Measurements from ENCODE around the gene APIP.

The APIP gene

GRCh38 chr11:34890089-34890488, 26.1 kb downstream of the APIP start:
- Mint-ChIP-seq H3K27me3 (ENCODE audit: low read depth) (no peaks in the 10 kb centered on the region), H3K4me3 (no peak overlapping the region), H3K36me3 (ENCODE audit: low read depth) (no peaks in the 10 kb centered on the region), H3K9me3 (no peaks in the 10 kb centered on the region), H3K4me1 (ENCODE audit: low read depth) (no peaks in the 10 kb centered on the region), H3K27ac (no peak overlapping the region)
- DNase-seq (ENCODE audit: low spot score), result no peak

- no peaks in the 10 kb centered on the region for H3K4me1 Mint-ChIP-seq (ENCODE audit: low read depth)
- no peak for DNase-seq (ENCODE audit: low spot score)
- peaks cover 1% of the 10 kb centered on the region for H3K36me3 Mint-ChIP-seq (ENCODE audit: low read depth)
- H3K9me3 Mint-ChIP-seq, result no peaks in the 10 kb centered on the region
- H3K4me3 Mint-ChIP-seq, result no peak overlapping the region
- H3K27ac Mint-ChIP-seq, result no peak overlapping the region
- H3K27me3 Mint-ChIP-seq (ENCODE audit: low read depth), result no peaks in the 10 kb centered on the region
Observed at GRCh38 chr11:34887260-34887659, 28.9 kb downstream of the APIP start.

DNA sequence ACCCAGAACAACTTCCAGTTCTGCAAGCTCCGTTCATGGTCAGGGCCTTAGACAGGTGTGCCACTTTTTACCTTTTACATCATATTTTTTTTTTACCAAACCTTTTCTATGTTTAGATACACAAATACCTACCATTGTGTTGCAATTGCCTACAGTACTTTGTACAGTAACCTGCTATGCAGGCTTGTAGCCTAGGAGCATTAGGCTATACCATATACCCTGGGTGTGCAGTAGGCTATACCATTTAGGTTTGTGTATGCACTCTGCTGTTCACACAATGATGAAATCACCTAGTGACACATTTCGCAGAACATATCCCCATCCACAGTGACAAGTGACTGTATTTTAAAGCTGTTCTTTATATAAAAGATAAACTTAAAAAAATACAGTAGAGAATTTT, 29.6 kb downstream of the APIP start:
- no peak for DNase-seq (ENCODE audit: low spot score)
- Mint-ChIP-seq H3K27ac (no peak overlapping the region), H3K27me3 (ENCODE audit: low read depth) (no peaks in the 10 kb centered on the region), H3K9me3 (no peaks in the 10 kb centered on the region), H3K36me3 (ENCODE audit: low read depth) (peaks cover 6% of the 10 kb centered on the region), H3K4me3 (no peak overlapping the region), H3K4me1 (ENCODE audit: low read depth) (no peaks in the 10 kb centered on the region)

GRCh38 chr11:34881900-34882299, 34.3 kb downstream of the APIP start:
- H3K27me3 Mint-ChIP-seq (ENCODE audit: low read depth), result no peaks in the 10 kb centered on the region
- H3K27ac Mint-ChIP-seq, result no peak overlapping the region
- H3K36me3 Mint-ChIP-seq (ENCODE audit: low read depth), result peaks cover 8% of the 10 kb centered on the region
- no peak overlapping the region for H3K4me3 Mint-ChIP-seq
- DNase-seq (ENCODE audit: low spot score), result no peak
- H3K4me1 Mint-ChIP-seq (ENCODE audit: low read depth), result no peaks in the 10 kb centered on the region
- no peaks in the 10 kb centered on the region for H3K9me3 Mint-ChIP-seq

GRCh38 chr11:34877375-34877975, 38.7 kb downstream of the APIP start:
- H3K4me3 Mint-ChIP-seq, result no peak overlapping the region
- no peaks in the 10 kb centered on the region for H3K9me3 Mint-ChIP-seq
- H3K27me3 Mint-ChIP-seq (ENCODE audit: low read depth), result no peaks in the 10 kb centered on the region
- H3K27ac Mint-ChIP-seq, result no peak overlapping the region
- peaks cover 7% of the 10 kb centered on the region for H3K36me3 Mint-ChIP-seq (ENCODE audit: low read depth)
- H3K4me1 Mint-ChIP-seq (ENCODE audit: low read depth), result no peaks in the 10 kb centered on the region
- no peak for DNase-seq (ENCODE audit: low spot score)

DNA sequence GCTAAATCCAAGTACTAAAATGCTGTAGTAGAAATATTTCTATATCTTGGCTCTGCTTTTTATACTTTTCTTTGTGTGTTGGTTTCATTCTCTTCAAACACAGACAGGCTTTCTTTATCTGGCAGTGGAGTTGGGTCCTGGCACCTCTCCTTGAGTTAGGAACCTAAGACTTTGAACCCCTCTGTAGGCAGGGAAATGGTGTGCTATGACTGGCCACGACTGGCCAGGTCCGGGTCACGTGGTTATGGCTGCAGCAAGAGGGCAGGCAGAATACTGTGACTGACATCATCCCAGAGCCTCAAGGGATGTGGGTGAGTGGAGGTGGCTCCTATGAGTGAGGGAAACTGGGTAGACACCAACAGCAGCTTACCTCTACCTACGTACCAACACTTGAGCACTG, 42.0 kb downstream of the APIP start:
- Mint-ChIP-seq H3K27me3 (ENCODE audit: low read depth) (no peaks in the 10 kb centered on the region), H3K36me3 (ENCODE audit: low read depth) (no peaks in the 10 kb centered on the region), H3K9me3 (no peaks in the 10 kb centered on the region), H3K4me3 (no peak overlapping the region), H3K27ac (no peak overlapping the region), H3K4me1 (ENCODE audit: low read depth) (no peaks in the 10 kb centered on the region)
- no peak for DNase-seq (ENCODE audit: low spot score)

DNA sequence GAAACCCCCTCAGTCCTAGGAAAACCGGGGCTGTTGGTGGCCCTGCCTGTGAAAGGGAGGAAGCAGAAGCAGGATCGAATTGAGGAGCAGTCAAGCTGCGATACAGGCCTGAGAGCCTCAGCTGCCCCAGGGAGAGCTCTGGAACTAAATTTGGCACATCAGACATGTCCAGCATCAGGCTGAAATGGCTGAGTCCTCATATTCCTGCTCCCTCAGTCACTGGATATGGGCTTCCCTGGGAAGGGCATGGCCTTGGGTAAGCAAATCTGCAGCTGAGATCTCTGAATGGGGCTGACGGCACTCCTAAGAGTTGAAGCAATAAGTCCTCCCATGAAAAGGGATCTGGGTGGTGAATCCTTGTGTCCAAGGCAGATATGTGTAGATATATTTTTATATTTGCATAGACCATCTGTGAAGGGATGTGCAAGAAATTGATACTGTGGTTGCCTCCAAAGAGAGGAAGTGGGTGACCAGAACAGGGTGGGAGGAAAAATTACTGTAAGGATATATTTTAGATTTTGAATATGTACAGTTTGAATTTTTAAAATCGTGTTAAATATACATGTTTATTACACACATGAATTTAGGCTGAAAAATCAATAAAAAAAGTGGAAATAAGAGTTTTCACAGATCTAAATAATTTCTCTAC, 45.5 kb downstream of the APIP start:
- Mint-ChIP-seq H3K36me3 (ENCODE audit: low read depth) (no peaks in the 10 kb centered on the region), H3K27ac (no peak overlapping the region), H3K27me3 (ENCODE audit: low read depth) (no peaks in the 10 kb centered on the region), H3K9me3 (no peaks in the 10 kb centered on the region), H3K4me3 (no peak overlapping the region), H3K4me1 (ENCODE audit: low read depth) (no peaks in the 10 kb centered on the region)
- no peak for DNase-seq (ENCODE audit: low spot score)

- no peaks in the 10 kb centered on the region for H3K36me3 Mint-ChIP-seq (ENCODE audit: low read depth)
- DNase-seq (ENCODE audit: low spot score), result no peak
- no peaks in the 10 kb centered on the region for H3K9me3 Mint-ChIP-seq
- peaks cover 1% of the 10 kb centered on the region for H3K27me3 Mint-ChIP-seq (ENCODE audit: low read depth)
- H3K27ac Mint-ChIP-seq, result no peak overlapping the region
- no peaks in the 10 kb centered on the region for H3K4me1 Mint-ChIP-seq (ENCODE audit: low read depth)
- H3K4me3 Mint-ChIP-seq, result no peak overlapping the region
Observed at GRCh38 chr11:34869425-34869824, 46.8 kb downstream of the APIP start.

DNA sequence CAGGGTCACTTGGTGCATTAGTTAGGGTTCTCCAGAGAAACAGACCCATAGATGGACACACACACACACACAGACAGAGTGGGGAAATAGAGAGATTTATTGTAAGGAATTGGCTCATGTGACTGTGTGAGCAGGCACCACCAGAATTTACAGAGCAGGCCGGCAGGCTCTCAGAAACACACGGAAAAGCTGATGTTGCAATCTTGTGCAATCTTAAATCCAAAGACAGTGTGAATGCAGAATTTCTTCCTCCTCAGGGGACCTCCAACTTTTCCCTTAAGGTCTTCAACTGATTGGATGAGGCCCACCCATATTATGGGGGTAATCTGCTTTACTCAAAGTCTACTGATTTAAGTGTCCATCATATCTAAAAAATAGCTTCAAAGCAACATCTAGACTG, 49.8 kb downstream of the APIP start:
- no peak for DNase-seq (ENCODE audit: low spot score)
- Mint-ChIP-seq H3K4me3 (no peak overlapping the region), H3K27me3 (ENCODE audit: low read depth) (peaks cover 9% of the 10 kb centered on the region), H3K9me3 (no peaks in the 10 kb centered on the region), H3K27ac (no peak overlapping the region), H3K4me1 (ENCODE audit: low read depth) (no peaks in the 10 kb centered on the region), H3K36me3 (ENCODE audit: low read depth) (no peaks in the 10 kb centered on the region)

DNA sequence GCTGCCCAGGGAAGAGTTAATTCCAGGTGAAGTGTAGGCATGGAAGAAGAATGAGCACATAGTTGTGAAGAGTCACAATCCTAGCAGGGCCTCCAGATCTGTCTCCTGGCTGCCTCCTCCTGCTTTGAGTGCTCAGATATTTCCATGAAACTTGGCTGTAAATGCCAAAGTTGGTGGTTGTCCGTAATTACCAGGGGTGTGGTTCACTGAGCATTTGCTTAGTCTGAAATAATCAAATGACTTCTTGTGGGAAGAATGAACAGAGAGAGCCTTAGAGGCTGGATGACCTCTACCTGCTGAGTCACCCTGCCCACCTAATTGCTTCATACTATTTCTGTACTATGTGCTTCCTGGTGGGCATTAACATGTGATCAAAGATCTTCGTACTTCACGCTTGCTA, 50.9 kb downstream of the APIP start:
- DNase-seq (ENCODE audit: low spot score), result no peak
- Mint-ChIP-seq H3K27ac (no peak overlapping the region), H3K36me3 (ENCODE audit: low read depth) (no peaks in the 10 kb centered on the region), H3K4me3 (no peak overlapping the region), H3K27me3 (ENCODE audit: low read depth) (peaks cover 9% of the 10 kb centered on the region), H3K4me1 (ENCODE audit: low read depth) (no peaks in the 10 kb centered on the region), H3K9me3 (no peaks in the 10 kb centered on the region)

DNA sequence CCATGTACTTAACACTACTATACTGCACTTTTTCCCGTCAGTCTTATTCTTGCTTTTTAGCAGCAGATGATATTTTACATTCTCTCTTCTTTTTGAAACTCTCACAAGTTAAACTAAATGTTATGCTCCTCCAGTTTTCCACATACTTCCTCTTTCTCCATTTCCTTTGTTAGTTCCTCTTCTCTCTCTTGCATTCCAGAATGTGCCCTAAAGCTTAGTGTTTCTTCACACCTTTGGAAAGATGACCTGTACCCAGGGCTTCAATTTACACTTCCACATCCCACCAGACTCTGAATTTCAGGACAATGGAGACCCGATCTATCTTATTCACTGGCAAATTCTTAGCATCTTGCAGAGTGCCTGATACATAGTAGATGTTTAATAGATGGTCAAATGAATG, 51.8 kb downstream of the APIP start:
- no peaks in the 10 kb centered on the region for H3K4me1 Mint-ChIP-seq (ENCODE audit: low read depth)
- H3K27me3 Mint-ChIP-seq (ENCODE audit: low read depth), result peaks cover 9% of the 10 kb centered on the region
- H3K9me3 Mint-ChIP-seq, result no peaks in the 10 kb centered on the region
- no peaks in the 10 kb centered on the region for H3K36me3 Mint-ChIP-seq (ENCODE audit: low read depth)
- no peak overlapping the region for H3K27ac Mint-ChIP-seq
- no peak overlapping the region for H3K4me3 Mint-ChIP-seq
- DNase-seq (ENCODE audit: low spot score), result no peak

DNA sequence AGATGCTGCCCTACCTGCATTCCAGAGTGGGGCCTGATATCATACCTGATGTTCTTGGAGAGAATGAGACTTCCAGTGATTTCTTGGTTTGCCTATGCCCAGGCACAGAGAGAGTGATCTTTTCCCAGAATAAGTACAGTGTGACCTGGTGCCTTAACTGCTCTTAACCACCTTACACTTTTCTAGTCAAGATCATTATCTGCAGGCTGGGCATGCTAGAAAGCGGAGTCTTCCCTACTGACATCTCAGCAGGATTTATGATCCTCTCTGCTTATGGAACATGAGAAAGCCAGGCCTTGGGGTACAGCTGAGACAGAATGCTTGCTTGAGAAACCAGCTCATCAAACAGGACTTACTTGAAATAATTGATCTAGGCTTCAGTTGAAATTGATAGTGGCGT, 53.1 kb downstream of the APIP start:
- DNase-seq (ENCODE audit: low spot score), result no peak
- Mint-ChIP-seq H3K9me3 (no peaks in the 10 kb centered on the region), H3K36me3 (ENCODE audit: low read depth) (no peaks in the 10 kb centered on the region), H3K27ac (no peak overlapping the region), H3K4me1 (ENCODE audit: low read depth) (no peaks in the 10 kb centered on the region), H3K27me3 (ENCODE audit: low read depth) (peaks cover 9% of the 10 kb centered on the region), H3K4me3 (no peak overlapping the region)

GRCh38 chr11:34860518-34860917, 55.7 kb downstream of the APIP start:
- Mint-ChIP-seq H3K36me3 (ENCODE audit: low read depth) (no peaks in the 10 kb centered on the region), H3K4me1 (ENCODE audit: low read depth) (no peaks in the 10 kb centered on the region), H3K27ac (no peak overlapping the region), H3K9me3 (no peaks in the 10 kb centered on the region), H3K4me3 (no peak overlapping the region), H3K27me3 (ENCODE audit: low read depth) (peaks cover 9% of the 10 kb centered on the region)
- no peak for DNase-seq (ENCODE audit: low spot score)

- no peak overlapping the region for H3K27ac Mint-ChIP-seq
- H3K27me3 Mint-ChIP-seq (ENCODE audit: low read depth), result peaks cover 9% of the 10 kb centered on the region
- H3K4me1 Mint-ChIP-seq (ENCODE audit: low read depth), result no peaks in the 10 kb centered on the region
- no peak for DNase-seq (ENCODE audit: low spot score)
- H3K36me3 Mint-ChIP-seq (ENCODE audit: low read depth), result no peaks in the 10 kb centered on the region
- H3K4me3 Mint-ChIP-seq, result no peak overlapping the region
- no peaks in the 10 kb centered on the region for H3K9me3 Mint-ChIP-seq
Observed at GRCh38 chr11:34860034-34860433, 56.1 kb downstream of the APIP start.

- Mint-ChIP-seq H3K4me3 (no peak overlapping the region), H3K9me3 (no peaks in the 10 kb centered on the region), H3K27me3 (ENCODE audit: low read depth) (peaks cover 9% of the 10 kb centered on the region), H3K27ac (no peak overlapping the region), H3K36me3 (ENCODE audit: low read depth) (no peaks in the 10 kb centered on the region), H3K4me1 (ENCODE audit: low read depth) (no peaks in the 10 kb centered on the region)
- DNase-seq (ENCODE audit: low spot score), result no peak
Observed at GRCh38 chr11:34859496-34859895, 56.7 kb downstream of the APIP start.

Data from T-helper 2 cell treated with Interferon-gamma antibody and Interleukin-4, amounts not matched to agents 5 μg/mL and 100 μg/mL, for 36 hours (primary cell).